ENCODE results near the gene ZNF891. TPM values are rescaled to one million over a fixed set of nuclear protein-coding genes. Genes with fewer than 3 reads are reported as not detected.

ZNF891 gene
- 1.3 TPM for total RNA-seq

DNA sequence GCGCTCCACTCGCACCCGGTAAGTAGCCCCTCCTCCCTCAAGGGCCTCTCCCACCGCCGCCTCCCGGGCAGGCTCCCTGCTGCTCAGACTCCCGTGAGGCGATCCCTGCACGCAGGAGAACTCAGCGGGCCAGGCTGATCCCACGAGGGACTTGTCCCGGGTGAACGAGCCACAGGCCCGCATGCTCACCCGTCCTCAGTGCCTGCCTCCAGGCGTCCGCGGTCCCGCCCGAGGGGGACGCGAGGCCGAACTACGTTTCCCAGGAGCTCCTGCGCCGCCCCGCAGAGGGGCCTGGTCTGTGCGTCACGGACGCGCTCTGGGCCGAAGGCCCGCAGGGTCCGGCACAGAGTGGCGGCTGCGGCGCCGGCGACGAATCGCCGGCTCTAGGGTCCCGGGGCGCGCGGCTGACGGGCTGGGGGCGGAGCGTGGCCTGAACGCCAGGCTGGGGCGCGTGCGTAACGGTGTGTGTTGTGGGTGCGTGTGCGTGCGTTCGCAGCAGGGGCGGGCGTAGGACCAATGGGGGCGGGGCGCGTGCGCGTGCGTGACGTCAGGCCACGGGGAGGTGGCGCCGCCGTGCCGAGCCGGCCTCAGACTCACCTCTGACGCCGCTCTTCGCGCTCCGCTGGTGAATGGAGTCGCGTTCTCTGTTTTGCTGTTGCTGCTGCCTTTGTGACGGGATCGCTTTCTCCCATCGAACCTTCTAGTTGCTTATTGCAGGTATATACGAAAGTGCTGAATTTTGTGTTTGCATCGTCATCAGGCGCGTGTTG is at the start of gene ZNF891, which contains the start of gene ZNF10:
ZNF891 (minus strand) TSS at position 237 of the 770 bp plus-strand sequence. CDS start 8,356 bp downstream, outside the sequence.
ZNF10 (plus strand) TSS at position 590 of the 770 bp plus-strand sequence. CDS start 13,866 bp downstream, outside the sequence.
- peak; percentile 94 to 96 (median 96) for DNase-seq (ENCODE audit: low read depth in 2 of 3, low spot score in 2 of 3)

DNA sequence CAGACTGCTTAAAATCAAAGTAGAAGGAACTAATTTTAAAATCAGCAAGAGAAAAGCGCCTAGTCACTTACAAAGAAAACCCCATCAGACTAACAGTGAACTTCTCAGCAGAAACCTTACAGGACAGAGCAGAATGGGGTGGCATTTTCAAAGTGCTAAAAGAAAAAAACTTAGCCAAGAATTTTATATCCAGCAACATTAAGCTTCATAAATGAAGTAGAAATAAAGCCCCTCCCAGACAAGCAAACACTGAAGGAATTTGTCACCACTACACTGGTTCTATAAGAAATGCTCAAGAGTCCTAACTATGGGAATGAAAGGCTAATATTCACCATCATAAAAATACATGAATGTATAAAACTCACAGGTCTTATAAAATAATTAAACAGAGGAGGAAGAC is 44.8 kb upstream of the ZNF891 start:
- DNase-seq (ENCODE audit: low read depth in 2 of 3, low spot score in 2 of 3), result no peak

GRCh38 chr12:133172491-133172890 is 42.4 kb upstream of the ZNF891 start:
- DNase-seq (ENCODE audit: low read depth in 2 of 3, low spot score in 2 of 3), result no peak

DNA sequence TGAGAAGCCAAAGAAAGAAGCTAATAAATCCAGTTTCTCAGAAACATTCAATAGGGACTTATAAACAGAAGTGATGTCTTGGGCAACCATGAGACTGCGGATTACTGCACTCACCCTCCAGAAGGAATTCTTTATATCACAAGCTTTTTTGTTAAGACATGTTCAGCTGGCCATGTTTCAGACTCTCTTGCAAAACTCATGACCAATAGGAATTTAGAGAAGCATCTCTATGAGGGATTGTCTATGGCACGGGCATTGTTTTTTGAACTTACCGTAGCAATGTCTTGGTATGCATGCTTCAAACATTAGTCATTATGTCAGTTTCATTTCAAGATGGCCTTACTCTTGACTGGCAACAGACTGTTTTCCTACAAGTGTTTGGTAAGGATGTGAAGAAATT is 35.7 kb upstream of the ZNF891 start:
- DNase-seq (ENCODE audit: low read depth in 2 of 3, low spot score in 2 of 3), result no peak

DNA sequence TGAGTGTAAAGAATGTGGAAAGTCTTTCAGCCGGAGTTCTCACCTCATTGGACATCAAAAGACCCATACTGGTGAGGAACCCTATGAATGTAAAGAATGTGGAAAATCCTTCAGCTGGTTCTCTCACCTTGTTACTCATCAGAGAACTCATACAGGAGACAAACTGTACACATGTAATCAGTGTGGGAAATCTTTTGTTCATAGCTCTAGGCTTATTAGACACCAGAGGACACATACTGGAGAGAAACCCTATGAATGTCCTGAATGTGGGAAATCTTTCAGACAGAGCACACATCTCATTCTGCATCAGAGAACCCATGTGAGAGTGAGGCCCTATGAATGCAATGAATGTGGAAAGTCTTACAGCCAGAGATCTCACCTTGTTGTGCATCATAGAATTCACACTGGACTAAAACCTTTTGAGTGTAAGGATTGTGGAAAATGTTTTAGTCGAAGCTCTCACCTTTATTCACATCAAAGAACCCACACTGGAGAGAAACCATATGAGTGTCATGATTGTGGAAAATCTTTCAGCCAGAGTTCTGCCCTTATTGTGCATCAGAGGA is 26.1 kb upstream of the ZNF891 start:
- DNase-seq (ENCODE audit: low read depth in 2 of 3, low spot score in 2 of 3), result no peak

DNA sequence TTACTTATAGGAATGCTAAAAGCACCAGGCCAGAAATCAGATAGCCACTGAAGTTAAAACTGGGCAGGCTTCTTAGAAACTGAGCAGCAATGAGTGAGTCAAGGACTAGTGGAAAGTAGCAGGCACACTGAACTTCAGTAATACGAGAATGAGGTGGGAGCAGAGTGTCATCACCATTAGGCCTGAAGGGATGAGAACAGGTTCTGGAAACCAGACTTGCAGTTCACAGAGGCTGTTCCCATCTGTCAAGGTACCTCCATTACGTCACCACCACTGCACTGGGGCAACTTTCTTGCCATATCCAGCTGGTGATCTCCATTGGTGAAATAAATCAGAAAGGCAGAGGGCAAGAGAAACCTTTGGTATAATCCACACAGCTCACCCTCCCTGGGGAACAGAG is 15.9 kb upstream of the ZNF891 start:
- DNase-seq (ENCODE audit: low read depth in 2 of 3, low spot score in 2 of 3), result no peak

DNA sequence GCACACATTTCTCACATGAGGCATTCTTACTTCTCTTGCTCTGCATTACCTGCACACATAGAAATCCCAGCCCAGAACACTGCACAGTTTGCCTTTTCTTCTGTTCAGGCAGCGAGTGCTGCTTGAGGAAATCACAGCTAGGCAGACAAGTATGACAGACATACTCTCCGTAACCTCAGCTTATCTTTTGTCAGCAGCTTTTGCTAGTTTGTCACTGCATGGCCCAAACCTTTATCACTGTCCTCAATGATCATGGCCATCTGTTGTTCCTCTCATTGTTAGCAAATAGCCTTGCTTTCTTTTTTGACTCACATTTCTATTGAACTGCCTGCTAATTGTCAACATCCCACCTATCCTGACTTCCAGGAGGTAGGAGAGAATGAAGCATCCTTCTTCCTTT is 5.7 kb upstream of the ZNF891 start:
- no peak for DNase-seq (ENCODE audit: low read depth in 2 of 3, low spot score in 2 of 3)

DNA sequence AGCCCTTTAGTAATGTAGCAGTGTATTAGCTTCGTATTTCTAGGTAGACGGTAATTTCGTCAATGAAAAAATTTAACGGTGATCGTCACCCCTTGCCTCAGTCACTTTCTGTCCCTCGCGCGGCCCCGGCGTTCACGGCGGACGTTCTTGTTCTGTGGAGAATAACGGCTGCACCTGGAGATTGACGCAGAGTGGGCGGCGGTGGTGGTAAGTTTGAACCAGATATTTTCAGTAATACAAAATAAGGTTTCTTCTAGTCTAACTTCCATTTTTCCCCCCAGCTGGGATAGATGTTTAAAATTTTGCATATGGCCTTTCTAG is 694 bp upstream of the ZNF891 start:
- no peak for DNase-seq (ENCODE audit: low read depth in 2 of 3, low spot score in 2 of 3)

GRCh38 chr12:133129368-133130037 is 571 bp downstream of the ZNF891 start:
- peak in 1 of 3 donors; percentile 41 for DNase-seq (ENCODE audit: low read depth in 2 of 3, low spot score in 2 of 3)

DNA sequence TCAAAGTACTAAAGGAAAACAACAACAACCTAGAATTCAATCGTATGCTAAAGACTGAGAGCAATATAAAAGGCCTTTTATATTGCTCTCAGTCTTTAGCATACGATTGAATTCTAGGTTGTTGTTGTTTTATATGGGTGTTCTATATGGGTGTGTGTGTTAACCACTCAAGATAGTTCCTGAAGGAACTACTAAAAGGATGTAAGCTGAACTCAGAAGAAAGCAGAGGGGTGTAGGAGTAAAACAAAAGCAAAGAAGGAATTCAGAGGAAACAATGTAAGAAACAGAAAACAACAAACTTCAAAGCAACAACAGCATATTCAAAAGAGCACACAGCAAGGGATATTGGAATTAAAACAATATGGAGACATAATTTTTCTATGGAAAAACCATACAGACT is 5.4 kb downstream of the ZNF891 start:
- no peak for DNase-seq (ENCODE audit: low read depth in 2 of 3, low spot score in 2 of 3)

DNA sequence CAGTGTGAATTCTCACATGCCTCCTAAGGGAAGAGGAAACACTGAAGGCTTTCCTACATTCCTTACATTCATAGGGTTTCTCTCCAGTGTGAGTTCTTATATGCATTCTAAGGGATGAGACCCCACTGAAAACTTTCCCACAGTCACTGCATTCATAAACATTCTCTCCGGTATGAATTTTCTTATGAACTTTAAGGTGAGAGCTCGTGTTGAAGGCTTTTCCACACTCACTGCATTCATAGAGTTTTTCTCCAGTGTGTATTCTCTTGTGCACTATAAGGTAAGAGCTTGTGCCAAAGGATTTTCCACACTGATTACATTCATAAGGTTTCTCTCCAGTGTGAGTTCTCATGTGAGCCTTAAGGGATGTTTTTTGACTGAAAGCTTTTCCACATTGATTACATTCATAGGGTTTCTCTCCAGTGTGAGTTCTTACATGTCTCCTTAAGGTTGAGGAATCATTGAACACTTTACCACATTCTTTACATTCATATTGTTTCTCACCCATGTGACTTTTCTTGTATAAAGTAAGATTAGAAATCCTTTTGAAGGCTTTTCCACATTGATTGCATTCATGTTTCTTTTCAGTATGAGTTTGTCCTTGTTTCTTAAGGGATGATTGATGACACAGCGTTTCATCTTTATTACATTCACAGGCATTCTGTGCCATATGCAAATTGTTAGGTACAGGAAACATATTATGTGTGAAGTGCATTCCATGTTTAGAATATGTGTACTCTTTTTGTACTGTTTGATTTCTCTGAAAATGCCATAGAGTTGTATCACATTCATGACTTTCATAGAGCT is 9.5 kb downstream of the ZNF891 start:
- no peak for DNase-seq (ENCODE audit: low read depth in 2 of 3, low spot score in 2 of 3)

DNA sequence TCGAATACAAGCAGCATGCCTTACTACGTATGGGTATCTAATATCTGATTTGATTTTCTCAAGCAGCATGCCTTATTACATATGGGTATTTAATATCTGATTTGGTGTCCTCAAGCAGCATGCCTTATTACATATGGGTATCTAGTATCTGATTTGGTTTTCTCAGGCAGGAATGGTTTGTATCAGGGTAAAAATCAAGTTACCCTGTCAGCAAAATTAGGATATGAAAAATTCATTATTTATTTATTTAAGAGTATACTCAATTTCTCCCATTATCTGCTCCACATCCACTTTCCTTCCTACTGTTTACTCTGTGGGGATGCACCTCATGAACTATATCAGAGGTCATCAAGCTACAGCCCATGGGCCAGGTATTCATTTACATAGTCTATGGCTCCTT is 21.9 kb downstream of the ZNF891 start:
- DNase-seq (ENCODE audit: low read depth in 2 of 3, low spot score in 2 of 3), result no peak

DNA sequence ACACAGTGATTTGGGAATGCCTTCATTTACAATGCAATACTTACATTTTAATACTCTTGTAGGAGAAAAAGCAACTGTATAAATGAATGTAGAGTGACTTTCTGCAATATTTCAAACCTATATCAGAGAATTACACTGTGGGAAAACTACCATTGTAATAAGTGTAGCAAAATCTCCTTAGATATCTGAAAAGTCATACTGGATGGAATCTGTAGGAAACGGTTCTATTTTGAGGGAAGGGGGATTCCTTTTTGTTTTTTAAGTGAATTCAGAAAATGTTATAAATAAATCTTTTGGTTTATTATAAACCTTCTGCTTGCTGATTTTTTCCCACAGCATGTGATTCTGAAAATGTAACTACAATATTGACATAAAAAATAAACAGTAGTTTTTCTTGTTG is 23.0 kb downstream of the ZNF891 start:
- no peak for DNase-seq (ENCODE audit: low read depth in 2 of 3, low spot score in 2 of 3)

GRCh38 chr12:133106253-133106652 is 23.8 kb downstream of the ZNF891 start:
- no peak for DNase-seq (ENCODE audit: low read depth in 2 of 3, low spot score in 2 of 3)

GRCh38 chr12:133105620-133106019 is 24.5 kb downstream of the ZNF891 start:
- DNase-seq (ENCODE audit: low read depth in 2 of 3, low spot score in 2 of 3), result no peak

- DNase-seq (ENCODE audit: low read depth in 2 of 3, low spot score in 2 of 3), result no peak
Observed at GRCh38 chr12:133083345-133083744, 46.7 kb downstream of the ZNF891 start.

DNA sequence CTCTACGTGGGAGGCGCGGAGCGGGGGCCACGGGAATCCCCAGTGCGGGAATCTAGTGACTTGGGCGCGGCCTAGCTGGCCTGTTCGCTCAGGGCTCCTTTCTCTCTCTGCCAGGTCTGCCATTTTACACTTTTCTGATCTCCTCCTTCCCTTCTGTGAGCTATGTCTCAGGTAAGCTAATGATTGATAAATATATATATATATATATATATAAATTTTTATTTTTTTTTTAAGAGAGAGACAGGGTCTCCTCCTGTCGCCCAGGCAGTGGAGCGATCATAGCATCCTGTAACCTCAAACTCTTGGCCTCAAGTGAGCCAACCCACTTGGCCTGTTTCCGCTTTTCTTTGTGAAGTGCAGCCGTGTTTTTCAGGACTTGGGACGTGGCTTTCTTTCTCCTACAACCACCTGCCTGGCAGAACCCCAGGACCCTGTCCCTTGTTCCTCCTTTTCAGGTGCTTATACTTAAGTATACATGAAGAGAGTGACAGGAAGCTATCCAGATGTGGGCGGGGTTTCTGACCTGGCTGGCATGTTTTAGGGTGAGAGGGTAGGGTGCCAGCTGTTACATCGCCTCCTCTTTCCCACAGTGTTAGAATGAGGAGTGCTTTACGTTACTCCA is 48.8 kb downstream of the ZNF891 start:
- DNase-seq (ENCODE audit: low read depth in 2 of 3, low spot score in 2 of 3), result peak in 1 of 3 donors; percentile 92

DNA sequence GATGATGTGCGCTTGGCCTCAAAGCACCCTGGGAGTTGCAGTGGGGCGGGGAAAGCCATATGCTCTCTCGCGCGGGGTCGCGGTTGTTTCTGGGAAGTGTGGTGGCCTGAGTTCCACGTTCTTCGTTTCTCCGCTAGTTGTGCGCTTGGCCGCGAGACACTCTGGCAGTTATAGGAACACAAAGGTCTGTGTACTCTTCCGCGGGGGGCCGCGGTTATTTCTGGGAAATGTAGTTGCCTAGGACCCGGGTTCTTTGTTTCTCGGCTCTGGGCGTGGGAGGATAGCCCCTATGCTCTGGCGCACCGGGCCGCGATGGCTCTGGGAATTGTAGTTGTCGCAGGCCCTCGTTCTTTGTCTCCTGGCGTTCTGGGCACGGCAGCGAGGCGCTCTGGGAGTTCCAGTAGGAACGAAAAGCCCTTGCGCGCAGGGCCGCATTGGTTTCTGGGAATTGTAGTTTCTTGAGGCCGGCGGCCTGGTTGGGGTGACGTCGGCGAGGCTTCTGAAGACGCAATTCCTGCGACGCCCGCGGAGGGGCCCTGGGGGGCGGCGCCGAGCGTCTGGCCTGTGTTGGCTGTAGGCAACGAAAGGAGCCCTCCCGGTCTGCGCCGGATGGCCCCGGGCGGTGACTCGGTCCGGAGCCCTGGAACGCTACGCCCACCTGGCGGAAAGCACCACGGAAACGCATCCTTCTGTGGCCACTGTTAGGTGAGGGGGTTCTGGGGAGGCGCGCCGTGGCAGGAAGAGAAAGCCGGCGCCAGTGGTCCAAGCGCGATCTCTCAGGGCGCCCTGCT is 49.5 kb downstream of the ZNF891 start, which contains the start of gene ZNF140:
ZNF140 (plus strand) TSS at position 556 of the 791 bp plus-strand sequence. CDS start 398 bp downstream, outside the sequence.
- peak; percentile 90 to 99 (median 98) for DNase-seq (ENCODE audit: low read depth in 2 of 3, low spot score in 2 of 3)

GRCh38 chr12:133080026-133080367 is 50.1 kb downstream of the ZNF891 start:
- peak; percentile 86 to 100 (median 100) for DNase-seq (ENCODE audit: low read depth in 2 of 3, low spot score in 2 of 3)

DNA sequence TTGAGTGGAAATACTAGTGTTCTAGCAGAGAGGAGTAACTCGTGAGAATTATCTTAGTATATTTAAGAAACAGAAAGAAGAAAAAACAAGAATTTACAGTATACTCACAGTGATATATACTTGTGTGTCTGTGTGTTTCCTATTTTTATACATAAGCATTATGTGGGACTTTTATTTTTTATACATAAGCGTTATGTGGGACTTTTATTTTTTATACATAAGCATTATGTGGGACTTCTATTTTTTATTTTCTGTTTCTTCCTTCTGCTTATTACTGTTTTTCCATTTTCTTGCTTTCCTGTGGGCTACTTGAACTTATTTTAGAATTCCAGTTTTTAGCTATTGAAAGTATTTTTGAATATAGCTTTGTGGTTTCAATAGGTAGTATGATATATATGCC is 56.2 kb downstream of the ZNF891 start:
- DNase-seq (ENCODE audit: low read depth in 2 of 3, low spot score in 2 of 3), result no peak
